Smooth muscle cell (in vitro differentiated cells): ENCODE data around the gene PAX5. TPM values are rescaled to one million over a fixed set of nuclear protein-coding genes. Genes with fewer than 3 reads are reported as not detected.

ENCODE experiments used
- DNase-seq: peaks from one replicate; lab custom pipeline; 2025; ENCODE audit not compliant: unreplicated experiment; lab: John Stamatoyannopoulos, UW
- H2AFZ ChIP-seq: fragments of 200-600 bp; sonication (generic); 2 replicates; pipeline ENCODE4 v1.6.0; 2016; ENCODE audit warnings: antibody characterized with exemption, low read depth, mild to moderate bottlenecking
- H3F3A ChIP-seq: fragments of 200-600 bp; sonication (generic); 2 replicates; pipeline ENCODE4 v1.6.0; 2017; ENCODE audit warnings: antibody characterized with exemption, low read depth
- H3K27ac ChIP-seq: fragments of 200-600 bp; sonication (generic); 2 replicates; pipeline ENCODE4 v1.5.1; 2016; ENCODE audit warnings: low read depth, mild to moderate bottlenecking
- H3K27me3 ChIP-seq: fragments of 200-600 bp; sonication (generic); 2 replicates; pipeline ENCODE4 v1.6.1; 2016; ENCODE audit warnings: low read depth, mild to moderate bottlenecking
- H3K36me3 ChIP-seq: fragments of 200-600 bp; sonication (generic); 2 replicates; pipeline ENCODE4 v1.5.1; 2016; ENCODE audit warnings: low read depth
- H3K4me1 ChIP-seq: fragments of 200-600 bp; sonication (generic); 2 replicates; pipeline ENCODE4 v1.5.1; 2016; ENCODE audit warnings: low read depth
- H3K4me2 ChIP-seq: fragments of 200-600 bp; sonication (generic); 2 replicates; pipeline ENCODE4 v1.6.0; 2016; ENCODE audit warnings: mild to moderate bottlenecking
- H3K4me3 ChIP-seq: fragments of 200-600 bp; sonication (generic); 2 replicates; pipeline ENCODE4 v1.5.1; 2016; ENCODE audit warnings: mild to moderate bottlenecking
- H3K79me2 ChIP-seq: fragments of 200-600 bp; sonication (generic); 2 replicates; pipeline ENCODE4 v1.6.0; 2016; ENCODE audit warnings: low read depth, mild to moderate bottlenecking
- H3K9ac ChIP-seq: fragments of 200-600 bp; sonication (generic); 2 replicates; pipeline ENCODE4 v1.6.0; 2016; ENCODE audit warnings: low read depth
- H3K9me3 ChIP-seq: fragments of 200-600 bp; sonication (generic); replicated peaks from 2 replicates; pipeline ENCODE4 v1.5.1; 2016; ENCODE audit warnings: low read depth
- H4K20me1 ChIP-seq: fragments of 200-600 bp; sonication (generic); 2 replicates; pipeline ENCODE4 v1.6.0; 2016; ENCODE audit warnings: low read depth
- CTCF ChIP-seq: fragments of 200-600 bp; sonication (generic); IDR thresholded peaks from 2 replicates; pipeline ENCODE4 v1.5.1; 2017; ENCODE audit warnings: borderline replicate concordance, mild to moderate bottlenecking, antibody characterized with exemption; ENCODE audit not compliant: insufficient read depth, poor library complexity, severe bottlenecking
- WGBS: methylation state at CpG from one replicate; pipeline ENCODE4 v1.1.7; 2016; ENCODE audit warnings: low lambda C conversion rate; 5-methylcytosine and 5-hydroxymethylcytosine counted together
- polyA plus RNA-seq: library from polyadenylated mRNA; unstranded; fragments of >200 nt; fragmentation: Nextera tagmentation; extraction: Ambion mirVana; gene quantifications from 2 replicates; pipeline ENCODE4 v1.2.1, GENCODE V29; 2016
- total RNA-seq: library from RNA; depleted of rRNA; stranded (reverse); fragments of >200 nt; gene quantifications from 2 replicates; pipeline ENCODE4 v1.2.3, GENCODE V29; 2014

PAX5 gene
- total and polyA plus RNA-seq, 2 experiments from 2014 or later: 0.09 TPM; not detected in 1

GRCh38 chr9:37017546-37017945 is 16.5 kb downstream of the PAX5 start:
- DNase-seq: no peak
- Histone ChIP-seq H3K9ac (no peak overlapping the region), H4K20me1 (no peaks in the 10 kb centered on the region), H3K9me3 (no peaks in the 10 kb centered on the region), H2AFZ (no peak overlapping the region), H3K4me2 (no peak overlapping the region), H3K27me3 (peaks cover 94% of the 10 kb centered on the region), H3K36me3 (no peaks in the 10 kb centered on the region), H3K4me3 (no peak overlapping the region), H3K79me2 (no peaks in the 10 kb centered on the region), H3K4me1 (no peaks in the 10 kb centered on the region), H3F3A (no peaks in the 10 kb centered on the region), H3K27ac (no peak overlapping the region)
- no peak for TF ChIP-seq CTCF
- WGBS: 91% methylated on average over 8 of the region's 8 CpGs

- peaks cover 94% of the 10 kb centered on the region for H3K27me3 ChIP-seq
These were observed 22.5 kb downstream of the PAX5 start for GRCh38 chr9:37011530-37011929.

GRCh38 chr9:37010976-37011375 is 23.1 kb downstream of the PAX5 start:
- H3F3A ChIP-seq: no peaks in the 10 kb centered on the region
- no peaks in the 10 kb centered on the region for H3K4me1 ChIP-seq
- no peak overlapping the region for H2AFZ ChIP-seq
- no peak overlapping the region for H3K4me3 ChIP-seq
- H3K9me3 ChIP-seq: no peaks in the 10 kb centered on the region
- no peak for TF ChIP-seq CTCF
- H3K4me2 ChIP-seq: no peak overlapping the region
- H3K9ac ChIP-seq: no peak overlapping the region
- no peak overlapping the region for H3K27ac ChIP-seq
- H3K27me3 ChIP-seq: peaks cover 94% of the 10 kb centered on the region
- no peaks in the 10 kb centered on the region for H3K36me3 ChIP-seq
- WGBS: 86% methylated on average over 2 of the region's 2 CpGs
- no peaks in the 10 kb centered on the region for H4K20me1 ChIP-seq
- DNase-seq: no peak
- no peaks in the 10 kb centered on the region for H3K79me2 ChIP-seq

More at GRCh38 chr9:37011530-37011929, 22.5 kb downstream of the PAX5 start:
- no peaks in the 10 kb centered on the region for H3K36me3 ChIP-seq
- H3K9ac ChIP-seq: no peak overlapping the region
- no peaks in the 10 kb centered on the region for H3F3A ChIP-seq
- H3K27ac ChIP-seq: no peak overlapping the region
- no peak overlapping the region for H2AFZ ChIP-seq
- WGBS: 83% methylated on average over 3 of the region's 3 CpGs
- H3K4me3 ChIP-seq: no peak overlapping the region
- DNase-seq: no peak
- TF ChIP-seq CTCF: no peak
- H3K79me2 ChIP-seq: no peaks in the 10 kb centered on the region
- H3K4me2 ChIP-seq: no peak overlapping the region
- no peaks in the 10 kb centered on the region for H3K9me3 ChIP-seq
- H3K4me1 ChIP-seq: no peaks in the 10 kb centered on the region
- no peaks in the 10 kb centered on the region for H4K20me1 ChIP-seq

- Histone ChIP-seq H3K79me2 (no peaks in the 10 kb centered on the region), H3K9ac (no peak overlapping the region), H3K27ac (no peak overlapping the region), H3K4me1 (no peaks in the 10 kb centered on the region), H4K20me1 (no peaks in the 10 kb centered on the region), H3K9me3 (no peaks in the 10 kb centered on the region), H3K4me2 (no peak overlapping the region), H3F3A (no peaks in the 10 kb centered on the region), H3K27me3 (peaks cover 97% of the 10 kb centered on the region), H2AFZ (no peak overlapping the region), H3K36me3 (no peaks in the 10 kb centered on the region), H3K4me3 (no peak overlapping the region)
- DNase-seq: no peak
- TF ChIP-seq CTCF: no peak
- 78% methylated on average over 7 of the region's 7 CpGs for WGBS
These were observed 23.9 kb downstream of the PAX5 start for GRCh38 chr9:37010180-37010579.
